ENCODE results near the gene GNG4.
A peak's percentile ranks its signal among the peaks of the same experiment; 100 is the strongest.

The GNG4 gene

GRCh38 chr1:235649368-235650163 lies at the start of gene GNG4:
Gene GNG4 (minus strand): TSS chr1:235649784. CDS start chr1:235583838, 65,946 bp downstream.
- no peak within 1 kb of the TSS for H3K27ac ChIP-seq
- DNase-seq (ENCODE audit: low read depth, low spot score), result no peak

- H3K27ac ChIP-seq, result no peak overlapping the region
- DNase-seq (ENCODE audit: low read depth, low spot score), result no peak
These were observed 47.9 kb upstream of the GNG4 start for GRCh38 chr1:235697508-235697907.

- DNase-seq (ENCODE audit: low read depth, low spot score), result no peak
- H3K27ac ChIP-seq, result no peak overlapping the region
These were observed 39.8 kb upstream of the GNG4 start for GRCh38 chr1:235689356-235689755.

GRCh38 chr1:235688096-235688495 lies 38.5 kb upstream of the GNG4 start:
- no peak overlapping the region for H3K27ac ChIP-seq
- no peak for DNase-seq (ENCODE audit: low read depth, low spot score)

- no peak for DNase-seq (ENCODE audit: low read depth, low spot score)
These were observed 34.1 kb upstream of the GNG4 start for GRCh38 chr1:235683653-235684052.

GRCh38 chr1:235682216-235682615 lies 32.6 kb upstream of the GNG4 start:
- no peak for DNase-seq (ENCODE audit: low read depth, low spot score)
- no peak overlapping the region for H3K27ac ChIP-seq

More at GRCh38 chr1:235683653-235684052, 34.1 kb upstream of the GNG4 start:
- no peak overlapping the region for H3K27ac ChIP-seq

GRCh38 chr1:235679644-235680043 lies 30.1 kb upstream of the GNG4 start:
- no peak overlapping the region for H3K27ac ChIP-seq
- no peak for DNase-seq (ENCODE audit: low read depth, low spot score)

- no peak for DNase-seq (ENCODE audit: low read depth, low spot score)
- no peak overlapping the region for H3K27ac ChIP-seq
These were observed 29.4 kb upstream of the GNG4 start for GRCh38 chr1:235679005-235679404.

- no peak overlapping the region for H3K27ac ChIP-seq
- peak; percentile 2 for DNase-seq (ENCODE audit: low read depth, low spot score)
These were observed 25.7 kb upstream of the GNG4 start for GRCh38 chr1:235675152-235675890.

- H3K27ac ChIP-seq, result no peak overlapping the region
- DNase-seq (ENCODE audit: low read depth, low spot score), result no peak
These were observed 24.4 kb upstream of the GNG4 start for GRCh38 chr1:235673981-235674380.

- no peak overlapping the region for H3K27ac ChIP-seq
- no peak for DNase-seq (ENCODE audit: low read depth, low spot score)
These were observed 22.4 kb upstream of the GNG4 start for GRCh38 chr1:235671992-235672391.

- no peak for DNase-seq (ENCODE audit: low read depth, low spot score)
These were observed 20.7 kb upstream of the GNG4 start for GRCh38 chr1:235670157-235670776.

GRCh38 chr1:235669277-235669676 lies 19.7 kb upstream of the GNG4 start:
- no peak for DNase-seq (ENCODE audit: low read depth, low spot score)
- H3K27ac ChIP-seq, result no peak overlapping the region

More at GRCh38 chr1:235670157-235670776, 20.7 kb upstream of the GNG4 start:
- no peak overlapping the region for H3K27ac ChIP-seq

- no peak for DNase-seq (ENCODE audit: low read depth, low spot score)
- H3K27ac ChIP-seq, result no peak overlapping the region
These were observed 14.0 kb upstream of the GNG4 start for GRCh38 chr1:235663628-235664027.

- no peak for DNase-seq (ENCODE audit: low read depth, low spot score)
- no peak overlapping the region for H3K27ac ChIP-seq
These were observed 12.0 kb upstream of the GNG4 start for GRCh38 chr1:235661568-235661967.

- no peak overlapping the region for H3K27ac ChIP-seq
- no peak for DNase-seq (ENCODE audit: low read depth, low spot score)
These were observed 9.7 kb upstream of the GNG4 start for GRCh38 chr1:235659186-235659771.

- no peak for DNase-seq (ENCODE audit: low read depth, low spot score)
- no peak overlapping the region for H3K27ac ChIP-seq
These were observed 8.4 kb upstream of the GNG4 start for GRCh38 chr1:235657747-235658526.

- no peak for DNase-seq (ENCODE audit: low read depth, low spot score)
- no peak overlapping the region for H3K27ac ChIP-seq
These were observed 7.7 kb upstream of the GNG4 start for GRCh38 chr1:235657269-235657668.

GRCh38 chr1:235652364-235652763 lies 2.8 kb upstream of the GNG4 start:
- H3K27ac ChIP-seq, result no peak overlapping the region
- DNase-seq (ENCODE audit: low read depth, low spot score), result no peak

Measured in epithelial cell of prostate (primary cell).